ENCODE measurements around the gene RAD52. TPM values are rescaled to one million over a fixed set of nuclear protein-coding genes. Genes with fewer than 3 reads are reported as not detected.

RAD52 gene
- total and polyA plus RNA-seq, 4 donors = 3.7 to 14.2 (median 6.7) TPM

DNA sequence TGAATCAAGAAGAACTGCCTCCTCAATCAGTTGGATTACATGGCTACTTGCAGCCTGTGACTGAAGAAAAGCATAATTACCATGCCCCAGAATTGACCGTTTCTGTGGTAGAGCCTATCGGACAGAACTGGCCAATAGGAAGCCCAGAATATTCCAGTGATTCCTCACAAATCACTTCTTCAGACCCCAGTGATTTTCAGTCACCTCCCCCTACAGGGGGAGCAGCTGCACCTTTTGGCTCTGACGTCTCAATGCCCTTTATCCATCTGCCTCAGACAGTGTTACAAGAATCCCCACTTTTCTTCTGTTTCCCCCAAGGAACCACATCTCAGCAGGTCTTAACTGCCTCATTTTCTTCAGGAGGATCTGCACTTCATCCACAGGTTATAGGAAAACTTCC, 80.8 kb downstream of the RAD52 start:
- WGBS = 80% methylated on average over 3 of the region's 3 CpGs
- Histone ChIP-seq H3K4me3 (ENCODE audit: low read depth in 1 of 3, low read length in 3 of 3) (no peak overlapping the region), H3K9ac (ENCODE audit: low read depth in 1 of 2, low read length in 2 of 2) (no peak overlapping the region), H3K4me1 (ENCODE audit: control insufficient read depth in 4 of 4, insufficient read depth in 4 of 4, low read length in 3 of 4) (peaks cover 0 to 2% (median 0%) of the 10 kb centered on the region in 4 donors), H3K36me3 (ENCODE audit: control insufficient read depth in 4 of 4, insufficient read depth in 3 of 4, low read depth in 1 of 4, low read length in 3 of 4) (peaks cover 3 to 50% (median 30%) of the 10 kb centered on the region in 4 donors), H3K27me3 (ENCODE audit: control insufficient read depth in 4 of 4, insufficient read depth in 4 of 4, low read length in 3 of 4) (no peaks in the 10 kb centered on the region), H3K27ac (ENCODE audit: low read depth in 1 of 2, low read length in 2 of 2) (no peak overlapping the region), H3K9me3 (ENCODE audit: control insufficient read depth in 4 of 4, low read length in 3 of 4) (no peaks in the 10 kb centered on the region)
- TF ChIP-seq RAD21 (IDR thresholded peaks at IDR 0.05) = no peak
- no peak for TF ChIP-seq FOXA2 (IDR thresholded peaks at IDR 0.05)
- TF ChIP-seq, protein P1, sequence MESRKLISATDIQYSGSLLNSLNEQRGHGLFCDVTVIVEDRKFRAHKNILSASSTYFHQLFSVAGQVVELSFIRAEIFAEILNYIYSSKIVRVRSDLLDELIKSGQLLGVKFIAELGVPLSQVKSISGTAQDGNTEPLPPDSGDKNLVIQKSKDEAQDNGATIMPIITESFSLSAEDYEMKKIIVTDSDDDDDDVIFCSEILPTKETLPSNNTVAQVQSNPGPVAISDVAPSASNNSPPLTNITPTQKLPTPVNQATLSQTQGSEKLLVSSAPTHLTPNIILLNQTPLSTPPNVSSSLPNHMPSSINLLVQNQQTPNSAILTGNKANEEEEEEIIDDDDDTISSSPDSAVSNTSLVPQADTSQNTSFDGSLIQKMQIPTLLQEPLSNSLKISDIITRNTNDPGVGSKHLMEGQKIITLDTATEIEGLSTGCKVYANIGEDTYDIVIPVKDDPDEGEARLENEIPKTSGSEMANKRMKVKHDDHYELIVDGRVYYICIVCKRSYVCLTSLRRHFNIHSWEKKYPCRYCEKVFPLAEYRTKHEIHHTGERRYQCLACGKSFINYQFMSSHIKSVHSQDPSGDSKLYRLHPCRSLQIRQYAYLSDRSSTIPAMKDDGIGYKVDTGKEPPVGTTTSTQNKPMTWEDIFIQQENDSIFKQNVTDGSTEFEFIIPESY (IDR thresholded peaks at IDR 0.05) = no peak
- TF ChIP-seq TAF1 (conservative IDR thresholded peaks at IDR 0.05) = no peak
- TF ChIP-seq, protein P2, sequence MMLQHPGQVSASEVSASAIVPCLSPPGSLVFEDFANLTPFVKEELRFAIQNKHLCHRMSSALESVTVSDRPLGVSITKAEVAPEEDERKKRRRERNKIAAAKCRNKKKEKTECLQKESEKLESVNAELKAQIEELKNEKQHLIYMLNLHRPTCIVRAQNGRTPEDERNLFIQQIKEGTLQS (IDR thresholded peaks at IDR 0.05) = no peak
- TF ChIP-seq, protein P3, sequence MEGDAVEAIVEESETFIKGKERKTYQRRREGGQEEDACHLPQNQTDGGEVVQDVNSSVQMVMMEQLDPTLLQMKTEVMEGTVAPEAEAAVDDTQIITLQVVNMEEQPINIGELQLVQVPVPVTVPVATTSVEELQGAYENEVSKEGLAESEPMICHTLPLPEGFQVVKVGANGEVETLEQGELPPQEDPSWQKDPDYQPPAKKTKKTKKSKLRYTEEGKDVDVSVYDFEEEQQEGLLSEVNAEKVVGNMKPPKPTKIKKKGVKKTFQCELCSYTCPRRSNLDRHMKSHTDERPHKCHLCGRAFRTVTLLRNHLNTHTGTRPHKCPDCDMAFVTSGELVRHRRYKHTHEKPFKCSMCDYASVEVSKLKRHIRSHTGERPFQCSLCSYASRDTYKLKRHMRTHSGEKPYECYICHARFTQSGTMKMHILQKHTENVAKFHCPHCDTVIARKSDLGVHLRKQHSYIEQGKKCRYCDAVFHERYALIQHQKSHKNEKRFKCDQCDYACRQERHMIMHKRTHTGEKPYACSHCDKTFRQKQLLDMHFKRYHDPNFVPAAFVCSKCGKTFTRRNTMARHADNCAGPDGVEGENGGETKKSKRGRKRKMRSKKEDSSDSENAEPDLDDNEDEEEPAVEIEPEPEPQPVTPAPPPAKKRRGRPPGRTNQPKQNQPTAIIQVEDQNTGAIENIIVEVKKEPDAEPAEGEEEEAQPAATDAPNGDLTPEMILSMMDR (IDR thresholded peaks at IDR 0.05; ENCODE audit: low read depth, low read length, missing input control) = no peak
- no peak for DNase-seq (ENCODE audit: low spot score)

DNA sequence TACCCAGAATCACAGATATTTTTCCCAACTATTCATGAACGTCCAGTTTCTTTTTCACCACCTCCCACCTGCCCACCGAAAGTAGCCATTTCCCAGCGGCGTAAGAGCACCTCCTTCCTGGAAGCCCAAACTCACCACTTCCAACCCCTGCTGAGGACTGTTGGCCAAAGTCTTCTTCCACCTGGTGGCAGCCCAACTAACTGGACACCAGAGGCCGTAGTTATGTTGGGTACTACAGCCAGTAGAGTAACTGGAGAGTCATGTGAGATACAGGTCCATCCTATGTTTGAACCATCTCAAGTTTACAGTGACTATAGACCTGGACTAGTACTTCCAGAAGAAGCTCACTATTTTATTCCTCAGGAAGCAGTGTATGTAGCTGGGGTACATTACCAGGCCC, 81.6 kb downstream of the RAD52 start:
- WGBS = 97% methylated on average over 5 of the region's 5 CpGs
- H3K36me3 ChIP-seq (ENCODE audit: control insufficient read depth in 4 of 4, insufficient read depth in 3 of 4, low read depth in 1 of 4, low read length in 3 of 4) = peaks cover 3 to 50% (median 29%) of the 10 kb centered on the region in 4 donors

More for the DNA sequence above, 81.6 kb downstream of the RAD52 start:
- Histone ChIP-seq H3K4me3 (ENCODE audit: low read depth in 1 of 3, low read length in 3 of 3) (no peak overlapping the region), H3K27ac (ENCODE audit: low read depth in 1 of 2, low read length in 2 of 2) (no peak overlapping the region), H3K4me1 (ENCODE audit: control insufficient read depth in 4 of 4, insufficient read depth in 4 of 4, low read length in 3 of 4) (peaks cover 0 to 2% (median 0%) of the 10 kb centered on the region in 4 donors), H3K9ac (ENCODE audit: low read depth in 1 of 2, low read length in 2 of 2) (no peak overlapping the region), H3K27me3 (ENCODE audit: control insufficient read depth in 4 of 4, insufficient read depth in 4 of 4, low read length in 3 of 4) (no peaks in the 10 kb centered on the region), H3K9me3 (ENCODE audit: control insufficient read depth in 4 of 4, low read length in 3 of 4) (no peaks in the 10 kb centered on the region)
- DNase-seq (ENCODE audit: low spot score) = no peak
- TF ChIP-seq, protein P4, sequence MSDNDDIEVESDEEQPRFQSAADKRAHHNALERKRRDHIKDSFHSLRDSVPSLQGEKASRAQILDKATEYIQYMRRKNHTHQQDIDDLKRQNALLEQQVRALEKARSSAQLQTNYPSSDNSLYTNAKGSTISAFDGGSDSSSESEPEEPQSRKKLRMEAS (IDR thresholded peaks at IDR 0.05) = no peak
- TF ChIP-seq TAF1 (conservative IDR thresholded peaks at IDR 0.05) = no peak
- no peak for TF ChIP-seq FOXA2 (IDR thresholded peaks at IDR 0.05)
- TF ChIP-seq, protein P3 (IDR thresholded peaks at IDR 0.05; ENCODE audit: low read depth, low read length, missing input control) = no peak
- TF ChIP-seq, protein P1 (IDR thresholded peaks at IDR 0.05) = no peak
- no peak for TF ChIP-seq NR2F2 (IDR thresholded peaks at IDR 0.05)
- TF ChIP-seq SP1 (IDR thresholded peaks at IDR 0.05) = no peak
- no peak for TF ChIP-seq HNF4A (conservative IDR thresholded peaks at IDR 0.05)
- TF ChIP-seq JUND (IDR thresholded peaks at IDR 0.05) = no peak
- no peak for TF ChIP-seq EGR1 (IDR thresholded peaks at IDR 0.05; ENCODE audit: low read depth in 2 of 2)
- TF ChIP-seq RXRA (IDR thresholded peaks at IDR 0.05) = no peak
- TF ChIP-seq YY1 (IDR thresholded peaks at IDR 0.05) = no peak
- TF ChIP-seq, protein P5, sequence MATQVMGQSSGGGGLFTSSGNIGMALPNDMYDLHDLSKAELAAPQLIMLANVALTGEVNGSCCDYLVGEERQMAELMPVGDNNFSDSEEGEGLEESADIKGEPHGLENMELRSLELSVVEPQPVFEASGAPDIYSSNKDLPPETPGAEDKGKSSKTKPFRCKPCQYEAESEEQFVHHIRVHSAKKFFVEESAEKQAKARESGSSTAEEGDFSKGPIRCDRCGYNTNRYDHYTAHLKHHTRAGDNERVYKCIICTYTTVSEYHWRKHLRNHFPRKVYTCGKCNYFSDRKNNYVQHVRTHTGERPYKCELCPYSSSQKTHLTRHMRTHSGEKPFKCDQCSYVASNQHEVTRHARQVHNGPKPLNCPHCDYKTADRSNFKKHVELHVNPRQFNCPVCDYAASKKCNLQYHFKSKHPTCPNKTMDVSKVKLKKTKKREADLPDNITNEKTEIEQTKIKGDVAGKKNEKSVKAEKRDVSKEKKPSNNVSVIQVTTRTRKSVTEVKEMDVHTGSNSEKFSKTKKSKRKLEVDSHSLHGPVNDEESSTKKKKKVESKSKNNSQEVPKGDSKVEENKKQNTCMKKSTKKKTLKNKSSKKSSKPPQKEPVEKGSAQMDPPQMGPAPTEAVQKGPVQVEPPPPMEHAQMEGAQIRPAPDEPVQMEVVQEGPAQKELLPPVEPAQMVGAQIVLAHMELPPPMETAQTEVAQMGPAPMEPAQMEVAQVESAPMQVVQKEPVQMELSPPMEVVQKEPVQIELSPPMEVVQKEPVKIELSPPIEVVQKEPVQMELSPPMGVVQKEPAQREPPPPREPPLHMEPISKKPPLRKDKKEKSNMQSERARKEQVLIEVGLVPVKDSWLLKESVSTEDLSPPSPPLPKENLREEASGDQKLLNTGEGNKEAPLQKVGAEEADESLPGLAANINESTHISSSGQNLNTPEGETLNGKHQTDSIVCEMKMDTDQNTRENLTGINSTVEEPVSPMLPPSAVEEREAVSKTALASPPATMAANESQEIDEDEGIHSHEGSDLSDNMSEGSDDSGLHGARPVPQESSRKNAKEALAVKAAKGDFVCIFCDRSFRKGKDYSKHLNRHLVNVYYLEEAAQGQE (IDR thresholded peaks at IDR 0.05) = no peak
- no peak for TF ChIP-seq RAD21 (IDR thresholded peaks at IDR 0.05)
- no peak for TF ChIP-seq FOXA1 (IDR thresholded peaks at IDR 0.05)
- TF ChIP-seq, protein P2 (IDR thresholded peaks at IDR 0.05) = no peak
- no peak for TF ChIP-seq HNF4G (IDR thresholded peaks at IDR 0.05)

All from liver (tissue), 9 donors.